AG09309 (cell line): ENCODE results near the gene LDAH.

Source experiments
- DNase-seq: peaks from one replicate; pipeline ENCODE4 v3.0.0-alpha.2; 2010; ENCODE audit warnings: low read depth
- H3K4me3 ChIP-seq: 2 replicates; pipeline ENCODE4 v1.5.1; 2011; ENCODE audit warnings: mild to moderate bottlenecking, low read depth, low read length, moderate library complexity; ENCODE audit not compliant: control insufficient read depth
- CTCF ChIP-seq: IDR thresholded peaks from 2 replicates; pipeline ENCODE4 v1.5.1; 2011; ENCODE audit warnings: mild to moderate bottlenecking, low read depth, low read length, inconsistent platforms; ENCODE audit not compliant: insufficient read depth, control insufficient read depth; ENCODE audit errors: missing control alignments

Gene LDAH

GRCh38 chr2:20649976-20650375 is 172.9 kb downstream of the LDAH start:
- no peak for DNase-seq
- no peak for TF ChIP-seq CTCF

GRCh38 chr2:20649576-20649975 is 173.3 kb downstream of the LDAH start:
- TF ChIP-seq CTCF: no peak
- DNase-seq: no peak
- no peak overlapping the region for H3K4me3 ChIP-seq

More at GRCh38 chr2:20649976-20650375, 172.9 kb downstream of the LDAH start:
- peak overlapping the region; percentile 77 for H3K4me3 ChIP-seq

GRCh38 chr2:20648831-20649230 is 174.1 kb downstream of the LDAH start:
- no peak for TF ChIP-seq CTCF
- H3K4me3 ChIP-seq: no peak overlapping the region
- DNase-seq: no peak

GRCh38 chr2:20648206-20648605 is 174.7 kb downstream of the LDAH start:
- no peak for DNase-seq
- no peak for TF ChIP-seq CTCF
- H3K4me3 ChIP-seq: no peak overlapping the region

- TF ChIP-seq CTCF: no peak
- no peak for DNase-seq
- H3K4me3 ChIP-seq: no peak overlapping the region
These were observed 175.2 kb downstream of the LDAH start for GRCh38 chr2:20647738-20648137.

GRCh38 chr2:20647211-20647610 is 175.7 kb downstream of the LDAH start:
- H3K4me3 ChIP-seq: no peak overlapping the region
- no peak for TF ChIP-seq CTCF
- DNase-seq: no peak

- H3K4me3 ChIP-seq: no peak overlapping the region
- no peak for TF ChIP-seq CTCF
- DNase-seq: no peak
These were observed 176.5 kb downstream of the LDAH start for GRCh38 chr2:20646446-20646845.
